DND-41 (cell line): ENCODE measurements around the gene ADCY1.

Source experiments
- ATAC-seq: fragments of 200-7000 bp; cut with Tn5 transposase; 3 replicates; pipeline ENCODE4 v1.9.1; 2021; ENCODE audit warnings: low read depth; ENCODE audit not compliant: insufficient read depth
- DNase-seq: peaks from one replicate; pipeline ENCODE4 v3.0.0-alpha.2; 2020
- H2AFZ ChIP-seq: 2 replicates; pipeline ENCODE4 v1.6.0; 2012; ENCODE audit warnings: low read depth, low read length
- H3K27ac ChIP-seq: 2 replicates; pipeline ENCODE4 v1.5.1; 2012; ENCODE audit warnings: low read length, inconsistent platforms
- H3K27me3 ChIP-seq: fragments of 200-600 bp; sonication (generic); 2 replicates; pipeline ENCODE4 v1.6.0; 2012; ENCODE audit warnings: low read length, mild to moderate bottlenecking, inconsistent platforms; ENCODE audit not compliant: insufficient read depth, poor library complexity
- H3K36me3 ChIP-seq: 2 replicates; pipeline ENCODE4 v1.5.1; 2012; ENCODE audit warnings: low read length, inconsistent platforms; ENCODE audit not compliant: insufficient read depth
- H3K4me1 ChIP-seq: 2 replicates; pipeline ENCODE4 v1.5.1; 2012; ENCODE audit warnings: mild to moderate bottlenecking, low read length; ENCODE audit not compliant: insufficient read depth
- H3K4me2 ChIP-seq: 2 replicates; pipeline ENCODE4 v1.6.0; 2012; ENCODE audit warnings: mild to moderate bottlenecking, moderate library complexity, low read length, inconsistent platforms; ENCODE audit not compliant: insufficient read depth
- H3K4me3 ChIP-seq, 2 experiments: fragments of 200-600 bp in 1 of 2; shearing (Covaris generic) in 1 of 2; 2 replicates each; pipeline ENCODE4 v1.5.1; 2012 to 2016; ENCODE audit warnings: inconsistent platforms in 2 of 2, low read length in 2 of 2, mild to moderate bottlenecking in 2 of 2, low read depth in 1 of 2, moderate library complexity in 1 of 2
- H3K79me2 ChIP-seq: 2 replicates; pipeline ENCODE4 v1.6.0; 2012; ENCODE audit warnings: low read length, inconsistent platforms; ENCODE audit not compliant: insufficient read depth
- H3K9ac ChIP-seq: 2 replicates; pipeline ENCODE4 v1.6.0; 2012; ENCODE audit warnings: low read depth, mild to moderate bottlenecking, inconsistent platforms, low read length, moderate library complexity
- H3K9me3 ChIP-seq: 2 replicates; pipeline ENCODE4 v1.5.1; 2012; ENCODE audit warnings: low read length, moderate library complexity, mild to moderate bottlenecking, inconsistent platforms; ENCODE audit not compliant: insufficient read depth, severe bottlenecking
- H4K20me1 ChIP-seq: 2 replicates; pipeline ENCODE4 v1.6.0; 2012; ENCODE audit warnings: low read length; ENCODE audit not compliant: insufficient read depth
- EZH2 ChIP-seq: IDR thresholded peaks from 3 replicates; pipeline ENCODE4 v1.6.1; 2012; ENCODE audit warnings: borderline replicate concordance, low read depth, mild to moderate bottlenecking, moderate library complexity, low read length, inconsistent platforms; ENCODE audit not compliant: severe bottlenecking
- TF ChIP-seq, protein P1 (sequence below): IDR thresholded peaks from 2 replicates; pipeline ENCODE4 v1.5.1; 2012; ENCODE audit warnings: borderline replicate concordance, low read length, moderate library complexity, mild to moderate bottlenecking; ENCODE audit not compliant: poor library complexity, severe bottlenecking; ENCODE audit errors: extremely low read depth

The ADCY1 gene

GRCh38 chr7:45631569-45631968, 57.4 kb downstream of the ADCY1 start:
- no peak overlapping the region for H3K9ac ChIP-seq
- H3K27me3 ChIP-seq, result no peaks in the 10 kb centered on the region
- H3K36me3 ChIP-seq, result no peaks in the 10 kb centered on the region
- no peaks in the 10 kb centered on the region for H3K4me1 ChIP-seq
- H3K4me3 ChIP-seq, result no peak overlapping the region
- H4K20me1 ChIP-seq, result no peaks in the 10 kb centered on the region
- H3K4me2 ChIP-seq, result no peak overlapping the region
- DNase-seq, result no peak
- H3K27ac ChIP-seq, result no peak overlapping the region
- H3K79me2 ChIP-seq, result no peaks in the 10 kb centered on the region
- ATAC-seq, result no peak
- H3K9me3 ChIP-seq, result no peaks in the 10 kb centered on the region
- H2AFZ ChIP-seq, result no peak overlapping the region
- TF ChIP-seq, protein P1, sequence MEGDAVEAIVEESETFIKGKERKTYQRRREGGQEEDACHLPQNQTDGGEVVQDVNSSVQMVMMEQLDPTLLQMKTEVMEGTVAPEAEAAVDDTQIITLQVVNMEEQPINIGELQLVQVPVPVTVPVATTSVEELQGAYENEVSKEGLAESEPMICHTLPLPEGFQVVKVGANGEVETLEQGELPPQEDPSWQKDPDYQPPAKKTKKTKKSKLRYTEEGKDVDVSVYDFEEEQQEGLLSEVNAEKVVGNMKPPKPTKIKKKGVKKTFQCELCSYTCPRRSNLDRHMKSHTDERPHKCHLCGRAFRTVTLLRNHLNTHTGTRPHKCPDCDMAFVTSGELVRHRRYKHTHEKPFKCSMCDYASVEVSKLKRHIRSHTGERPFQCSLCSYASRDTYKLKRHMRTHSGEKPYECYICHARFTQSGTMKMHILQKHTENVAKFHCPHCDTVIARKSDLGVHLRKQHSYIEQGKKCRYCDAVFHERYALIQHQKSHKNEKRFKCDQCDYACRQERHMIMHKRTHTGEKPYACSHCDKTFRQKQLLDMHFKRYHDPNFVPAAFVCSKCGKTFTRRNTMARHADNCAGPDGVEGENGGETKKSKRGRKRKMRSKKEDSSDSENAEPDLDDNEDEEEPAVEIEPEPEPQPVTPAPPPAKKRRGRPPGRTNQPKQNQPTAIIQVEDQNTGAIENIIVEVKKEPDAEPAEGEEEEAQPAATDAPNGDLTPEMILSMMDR, result no peak
- TF ChIP-seq EZH2, result no peak

DNA sequence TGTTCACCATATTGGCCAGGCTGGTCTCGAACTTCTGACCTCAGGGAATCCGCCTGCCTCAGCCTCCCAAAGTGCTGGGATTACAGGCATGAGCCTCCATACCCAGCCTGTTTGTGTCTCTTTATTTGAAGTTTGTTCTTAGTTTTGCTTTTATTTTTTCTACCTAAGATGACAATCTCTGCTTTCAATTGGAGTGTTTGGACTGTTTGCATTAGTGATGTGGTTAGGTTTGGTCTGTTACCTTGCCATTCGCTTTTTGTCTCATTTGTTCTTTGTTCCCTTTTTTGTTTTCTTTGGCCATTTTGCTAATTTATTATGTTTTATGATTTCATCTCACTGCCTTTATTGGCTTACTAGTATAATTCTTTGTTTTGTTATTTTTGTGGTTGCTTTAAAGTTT, 62.6 kb downstream of the ADCY1 start:
- H3K9me3 ChIP-seq, result no peaks in the 10 kb centered on the region
- no peaks in the 10 kb centered on the region for H3K27me3 ChIP-seq
- H3K79me2 ChIP-seq, result no peaks in the 10 kb centered on the region
- TF ChIP-seq EZH2, result no peak
- TF ChIP-seq, protein P1, result no peak
- H3K36me3 ChIP-seq, result no peaks in the 10 kb centered on the region
- ATAC-seq, result no peak
- H2AFZ ChIP-seq, result no peak overlapping the region
- H3K9ac ChIP-seq, result no peak overlapping the region
- no peak for DNase-seq
- H3K4me2 ChIP-seq, result no peak overlapping the region
- H3K4me1 ChIP-seq, result no peaks in the 10 kb centered on the region
- no peak overlapping the region for H3K27ac ChIP-seq
- H4K20me1 ChIP-seq, result no peaks in the 10 kb centered on the region
- H3K4me3 ChIP-seq, result no peak overlapping the region

DNA sequence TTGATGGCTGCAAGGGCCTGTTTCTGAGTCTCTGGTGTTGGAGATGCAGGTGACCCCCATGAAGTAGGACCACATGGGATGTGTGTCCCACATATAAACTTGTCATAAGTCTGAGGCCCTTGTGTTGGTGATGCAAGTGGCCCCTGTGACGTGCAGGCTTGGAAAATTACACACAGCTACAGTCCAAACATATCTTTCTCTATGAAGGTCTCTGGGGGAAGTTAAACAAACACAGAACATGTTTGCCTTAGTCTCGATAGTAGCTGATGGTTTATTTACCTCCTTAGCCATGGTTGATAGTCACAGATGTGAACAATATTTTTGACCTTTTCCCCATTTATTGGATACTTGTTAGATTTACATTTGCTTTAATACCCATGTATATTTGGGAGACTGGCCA, 64.7 kb downstream of the ADCY1 start:
- no peak overlapping the region for H2AFZ ChIP-seq
- no peak overlapping the region for H3K27ac ChIP-seq
- no peaks in the 10 kb centered on the region for H3K79me2 ChIP-seq
- H3K9me3 ChIP-seq, result no peaks in the 10 kb centered on the region
- H3K36me3 ChIP-seq, result no peaks in the 10 kb centered on the region
- DNase-seq (no peak), ATAC-seq (no peak)
- no peak overlapping the region for H3K9ac ChIP-seq
- TF ChIP-seq EZH2, result no peak
- TF ChIP-seq, protein P1, result no peak
- no peaks in the 10 kb centered on the region for H3K4me1 ChIP-seq
- no peaks in the 10 kb centered on the region for H3K27me3 ChIP-seq
- H3K4me3 ChIP-seq, result no peak overlapping the region
- H4K20me1 ChIP-seq, result no peaks in the 10 kb centered on the region
- H3K4me2 ChIP-seq, result no peak overlapping the region

- no peak for DNase-seq
- Histone ChIP-seq H3K4me3 (no peak overlapping the region), H4K20me1 (no peaks in the 10 kb centered on the region), H3K36me3 (no peaks in the 10 kb centered on the region), H3K27me3 (no peaks in the 10 kb centered on the region), H3K79me2 (no peaks in the 10 kb centered on the region), H2AFZ (no peak overlapping the region), H3K9ac (no peak overlapping the region), H3K4me2 (no peak overlapping the region), H3K9me3 (no peaks in the 10 kb centered on the region), H3K4me1 (no peaks in the 10 kb centered on the region), H3K27ac (no peak overlapping the region)
- no peak for ATAC-seq
- TF ChIP-seq EZH2, result no peak
- TF ChIP-seq, protein P1, result no peak
These were observed 67.9 kb downstream of the ADCY1 start for GRCh38 chr7:45642044-45642443.
